ENCODE results near the gene TLCD3A.

DNA sequence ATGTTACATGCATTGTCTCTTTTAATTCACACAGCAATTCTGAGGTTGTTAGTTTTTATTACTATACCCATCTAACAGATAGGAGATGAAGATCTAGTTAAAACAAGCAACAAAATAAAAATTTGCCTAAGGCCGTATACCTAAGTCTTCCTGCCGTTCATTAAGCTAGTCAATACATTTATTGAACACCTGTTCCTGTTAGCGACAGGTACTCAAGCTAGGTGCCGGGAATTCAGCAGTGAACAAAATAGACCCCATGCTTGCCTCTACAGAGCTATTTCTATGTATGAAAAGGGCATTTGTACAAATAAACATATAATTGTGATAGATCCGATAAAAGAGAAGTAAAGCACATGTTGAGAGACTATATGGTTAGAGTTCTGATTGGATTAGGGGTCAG, 14.3 kb upstream of the TLCD3A start:
- TF ChIP-seq, protein P1, sequence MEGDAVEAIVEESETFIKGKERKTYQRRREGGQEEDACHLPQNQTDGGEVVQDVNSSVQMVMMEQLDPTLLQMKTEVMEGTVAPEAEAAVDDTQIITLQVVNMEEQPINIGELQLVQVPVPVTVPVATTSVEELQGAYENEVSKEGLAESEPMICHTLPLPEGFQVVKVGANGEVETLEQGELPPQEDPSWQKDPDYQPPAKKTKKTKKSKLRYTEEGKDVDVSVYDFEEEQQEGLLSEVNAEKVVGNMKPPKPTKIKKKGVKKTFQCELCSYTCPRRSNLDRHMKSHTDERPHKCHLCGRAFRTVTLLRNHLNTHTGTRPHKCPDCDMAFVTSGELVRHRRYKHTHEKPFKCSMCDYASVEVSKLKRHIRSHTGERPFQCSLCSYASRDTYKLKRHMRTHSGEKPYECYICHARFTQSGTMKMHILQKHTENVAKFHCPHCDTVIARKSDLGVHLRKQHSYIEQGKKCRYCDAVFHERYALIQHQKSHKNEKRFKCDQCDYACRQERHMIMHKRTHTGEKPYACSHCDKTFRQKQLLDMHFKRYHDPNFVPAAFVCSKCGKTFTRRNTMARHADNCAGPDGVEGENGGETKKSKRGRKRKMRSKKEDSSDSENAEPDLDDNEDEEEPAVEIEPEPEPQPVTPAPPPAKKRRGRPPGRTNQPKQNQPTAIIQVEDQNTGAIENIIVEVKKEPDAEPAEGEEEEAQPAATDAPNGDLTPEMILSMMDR (IDR thresholded peaks at IDR 0.05 in 4 of 5, conservative IDR thresholded peaks at IDR 0.05 in 1 of 5): no peak
- no peak for TF ChIP-seq POLR2A (IDR thresholded peaks at IDR 0.05)

All from gastrocnemius medialis (tissue), 4 donors.